IPS DF 6.9 (cell line): ENCODE results near the gene ACER1.

ENCODE experiments used
- DNase-seq: peaks from one replicate; pipeline ENCODE4 v3.0.0-alpha.2; 2013; ENCODE audit warnings: low read depth, low spot score
- H3K27ac ChIP-seq: one replicate; pipeline ENCODE4 v1.5.1; 2013; ENCODE audit warnings: low read length, control low read depth
- H3K27me3 ChIP-seq: 2 replicates; pipeline ENCODE4 v1.6.1; 2013; ENCODE audit warnings: mild to moderate bottlenecking, low read length; ENCODE audit not compliant: control insufficient read depth, insufficient read depth
- H3K36me3 ChIP-seq: 2 replicates; pipeline ENCODE4 v1.6.1; 2013; ENCODE audit warnings: low read length; ENCODE audit not compliant: control insufficient read depth, insufficient read depth
- H3K4me1 ChIP-seq: 2 replicates; pipeline ENCODE4 v1.6.1; 2013; ENCODE audit warnings: low read length; ENCODE audit not compliant: control insufficient read depth, insufficient read depth
- H3K4me3 ChIP-seq: 2 replicates; pipeline ENCODE4 v1.5.1; 2013; ENCODE audit warnings: mild to moderate bottlenecking, low read length
- H3K9me3 ChIP-seq: 2 replicates; pipeline ENCODE4 v1.6.1; 2013; ENCODE audit warnings: low read length, inconsistent platforms; ENCODE audit not compliant: control insufficient read depth, insufficient read depth
- WGBS: extraction: QIAGEN DNeasy Blood & Tissue Kit; methylation state at CpG from one replicate; pipeline ENCODE4 v1.1.7; 2013; ENCODE audit warnings: mixed read lengths, missing lambda C conversion rate; ENCODE audit not compliant: insufficient read length, insufficient coverage; 5-methylcytosine and 5-hydroxymethylcytosine counted together

ACER1 gene

DNA sequence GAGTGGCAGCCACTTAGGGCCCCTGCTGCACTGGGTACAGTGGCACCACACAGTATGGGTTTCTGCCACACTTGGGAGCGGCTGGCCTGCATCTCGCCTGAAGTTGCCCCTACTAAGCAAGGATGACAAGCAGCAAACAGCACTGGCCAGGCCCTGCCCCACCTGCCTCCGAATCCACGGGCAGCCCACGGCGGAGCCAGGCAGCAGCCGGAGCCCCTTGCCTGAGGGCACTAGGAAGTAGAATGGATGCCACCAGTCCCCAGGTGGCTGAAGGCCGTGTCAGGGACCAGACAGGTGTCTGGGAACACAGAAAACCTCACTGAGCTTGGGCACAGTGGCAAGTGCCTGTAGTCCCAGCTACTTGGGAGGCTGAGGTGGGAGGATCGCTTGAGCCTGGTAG is 73.0 kb downstream of the ACER1 start:
- Histone ChIP-seq H3K4me1 (no peaks in the 10 kb centered on the region; the same call in 1 of the 2 replicates), H3K36me3 (peaks cover 13% of the 10 kb centered on the region), H3K27ac (no peak overlapping the region), H3K27me3 (no peaks in the 10 kb centered on the region), H3K4me3 (no peak overlapping the region), H3K9me3 (no peaks in the 10 kb centered on the region)
- no CpG with 5 or more reads among the region's 9 CpGs for WGBS
- no peak for DNase-seq

DNA sequence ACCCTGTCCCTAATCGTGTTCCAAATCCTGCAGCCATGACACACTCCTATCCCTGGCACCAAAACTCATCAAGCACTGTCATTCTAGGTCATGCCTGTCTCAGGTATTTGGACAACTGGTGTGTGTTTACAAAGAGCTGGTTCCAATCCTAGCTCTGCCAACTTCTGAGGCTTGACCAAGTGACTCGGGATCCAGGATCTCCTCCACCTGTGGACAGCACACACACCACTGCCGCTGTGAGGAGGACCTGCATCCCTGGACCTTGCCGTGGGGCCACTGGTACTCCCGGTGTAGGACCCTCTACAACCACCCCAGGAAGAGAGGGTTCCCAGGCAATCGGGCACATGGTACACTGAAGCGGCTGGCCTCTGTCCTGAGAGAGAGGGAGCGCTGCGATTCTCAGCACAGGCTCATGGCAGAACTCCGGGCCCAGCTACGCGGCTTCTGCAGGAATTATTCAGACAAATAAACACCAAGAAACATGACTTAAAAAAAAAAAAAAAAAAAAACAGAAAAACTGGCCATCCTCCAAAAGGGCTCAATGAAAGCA is 74.0 kb downstream of the ACER1 start:
- Histone ChIP-seq H3K4me1 (no peaks in the 10 kb centered on the region; the same call in 1 of the 2 replicates), H3K4me3 (no peak overlapping the region), H3K36me3 (peaks cover 13% of the 10 kb centered on the region), H3K9me3 (no peaks in the 10 kb centered on the region), H3K27ac (no peak overlapping the region), H3K27me3 (no peaks in the 10 kb centered on the region)
- DNase-seq, result no peak
- whole genome bisulfite sequencing, result no CpG with 5 or more reads among the region's 12 CpGs

DNA sequence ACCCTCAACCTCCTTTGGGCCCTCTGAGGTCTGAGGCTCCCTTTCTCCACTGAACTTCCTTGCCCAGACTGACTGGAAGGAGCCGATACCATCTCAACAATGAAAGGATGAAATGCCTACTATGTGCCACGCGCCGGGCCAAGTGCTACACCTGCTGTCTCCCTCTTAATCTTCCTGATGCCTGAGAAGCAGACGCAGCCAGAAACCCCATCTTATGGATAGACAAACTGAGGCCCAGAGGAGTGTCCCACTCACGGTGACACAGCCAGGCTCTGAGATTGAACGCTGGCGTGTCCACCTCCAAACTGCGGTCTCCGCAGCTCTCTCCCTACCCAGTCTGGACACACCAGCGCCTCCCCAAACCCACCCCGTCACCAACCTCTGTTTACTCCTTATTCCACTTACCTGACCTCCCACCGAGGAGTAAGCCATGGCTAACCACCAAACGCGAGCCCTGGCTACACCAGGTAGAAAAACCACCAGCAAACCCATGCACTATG is 74.5 kb downstream of the ACER1 start:
- Histone ChIP-seq H3K4me3 (no peak overlapping the region), H3K27ac (no peak overlapping the region), H3K9me3 (no peaks in the 10 kb centered on the region), H3K36me3 (peaks cover 13% of the 10 kb centered on the region), H3K4me1 (no peaks in the 10 kb centered on the region; the same call in 1 of the 2 replicates), H3K27me3 (no peaks in the 10 kb centered on the region)
- no peak for DNase-seq
- WGBS, result no CpG with 5 or more reads among the region's 15 CpGs
